ENCODE measurements around the gene RNF26. TPM values are rescaled to one million over a fixed set of nuclear protein-coding genes. Genes with fewer than 3 reads are reported as not detected.

The RNF26 gene
- total and polyA plus RNA-seq, 10 of the 15 experiments (the other 5 are each of a cell fraction or from before 2014, with no cell fraction given), result 2.8 to 54.5 (median 17.7) TPM

GRCh38 chr11:119337581-119338317 lies 3.4 kb downstream of the RNF26 start:
- ChIA-PET RAD21 (ENCODE audit: unreplicated experiment) (interaction anchor here (0.6 to 2.6 kb wide), 30 partner anchors 9 to 648 kb away, joined by 3 to 24 read pairs (median 4); partner anchors contain the start of genes MCAM and VPS11), CTCF (interaction anchor here (0.6 to 3.7 kb wide), 57 partner anchors 10 to 964 kb away, joined by 3 to 88 read pairs (median 4); partner anchors contain the start of genes C2CD2L, CBL, DPAGT1 and MFRP), SMC1A (ENCODE audit: uncharacterized antibody, unreplicated experiment) (interaction anchor here (0.7 to 2.6 kb wide), 11 partner anchors 12 to 684 kb away, joined by 3 to 23 read pairs (median 3); partner anchors contain the start of gene MCAM), POLR2A (interaction anchor here (0.6 to 1.3 kb wide), 9 partner anchors 16 to 443 kb away, joined by 3 to 9 read pairs (median 3); partner anchors contain the start of gene NLRX1)
- H3K9me3 ChIP-seq (replicated peaks; ENCODE audit: control insufficient read depth, insufficient read depth, low read length), result no peaks in the 10 kb centered on the region
- BruUV-seq (replicated peaks), result no TSS peak
- intact Hi-C loops (cut with micrococcal nuclease; ENCODE audit: unreplicated experiment) (loop anchor here (5.0 kb wide), 2 partner anchors 135 to 270 kb away; partner anchors contain the start of gene VPS11), in situ Hi-C loops (cut with MboI) (no loop called here)
- no peak overlapping the region for H3K4me3 ChIP-seq
- H3K79me2 ChIP-seq (ENCODE audit: control insufficient read depth, insufficient read depth, low read length), result peaks cover 13% of the 10 kb centered on the region
- no peak overlapping the region for H3K27ac ChIP-seq (ENCODE audit: control insufficient read depth, insufficient read depth)
- 0 out of 2 replicates have a peak overlapping the region, but pooled peaks have one; percentile 30 for H3K4me2 ChIP-seq (ENCODE audit: control insufficient read depth, insufficient read depth)
- TF ChIP-seq USF1 (IDR thresholded peaks at IDR 0.05; ENCODE audit: borderline replicate concordance, extremely low read length, insufficient read depth, low read depth, low read length) (no peak), POLR2A (IDR thresholded peaks at IDR 0.05; ENCODE audit: low read depth, low read length) (0 out of 2 replicates have a peak, but pooled peaks have one; percentile 10), NFYB (IDR thresholded peaks at IDR 0.05; ENCODE audit: insufficient read depth, low read depth, low read length) (0 out of 2 replicates have a peak, but pooled peaks have one; percentile 13)
- WGBS (ENCODE audit: insufficient coverage, insufficient replicate concordance, low lambda C conversion rate, missing lambda C conversion rate), result 80% methylated on average over 9 of the region's 9 CpGs
- no peak overlapping the region for H3K9ac ChIP-seq (ENCODE audit: control insufficient read depth, insufficient read depth, low read length)
- H3K36me3 ChIP-seq (ENCODE audit: control insufficient read depth in 2 of 2, insufficient read depth in 2 of 2, low read length in 1 of 2), result no peaks in the 10 kb centered on the region
- FAIRE-seq (no peak), ATAC-seq (0 out of 3 replicates have a peak, but pooled peaks have one; percentile 1), DNase-seq (ENCODE audit: low read depth, low spot score) (no peak)
- peaks cover 12% of the 10 kb centered on the region for H3K4me1 ChIP-seq (ENCODE audit: control insufficient read depth, insufficient read depth, low read length)
- no peaks in the 10 kb centered on the region for H4K20me1 ChIP-seq (ENCODE audit: control insufficient read depth, insufficient read depth)
- H3K27me3 ChIP-seq (replicated peaks in 1 of 2; ENCODE audit: control insufficient read depth in 2 of 2, insufficient read depth in 2 of 2, low read length in 1 of 2), result peaks cover 9 to 11% of the 10 kb centered on the region in 2 experiments
- no peak overlapping the region for H2AFZ ChIP-seq (ENCODE audit: control insufficient read depth, low read depth, low read length)
